ENCODE data around the gene CAPN15. TPM values are rescaled to one million over a fixed set of nuclear protein-coding genes. Genes with fewer than 3 reads are reported as not detected.

CAPN15 gene
- total RNA-seq, 1 donor from 2014 or later: 72.5 TPM

DNA sequence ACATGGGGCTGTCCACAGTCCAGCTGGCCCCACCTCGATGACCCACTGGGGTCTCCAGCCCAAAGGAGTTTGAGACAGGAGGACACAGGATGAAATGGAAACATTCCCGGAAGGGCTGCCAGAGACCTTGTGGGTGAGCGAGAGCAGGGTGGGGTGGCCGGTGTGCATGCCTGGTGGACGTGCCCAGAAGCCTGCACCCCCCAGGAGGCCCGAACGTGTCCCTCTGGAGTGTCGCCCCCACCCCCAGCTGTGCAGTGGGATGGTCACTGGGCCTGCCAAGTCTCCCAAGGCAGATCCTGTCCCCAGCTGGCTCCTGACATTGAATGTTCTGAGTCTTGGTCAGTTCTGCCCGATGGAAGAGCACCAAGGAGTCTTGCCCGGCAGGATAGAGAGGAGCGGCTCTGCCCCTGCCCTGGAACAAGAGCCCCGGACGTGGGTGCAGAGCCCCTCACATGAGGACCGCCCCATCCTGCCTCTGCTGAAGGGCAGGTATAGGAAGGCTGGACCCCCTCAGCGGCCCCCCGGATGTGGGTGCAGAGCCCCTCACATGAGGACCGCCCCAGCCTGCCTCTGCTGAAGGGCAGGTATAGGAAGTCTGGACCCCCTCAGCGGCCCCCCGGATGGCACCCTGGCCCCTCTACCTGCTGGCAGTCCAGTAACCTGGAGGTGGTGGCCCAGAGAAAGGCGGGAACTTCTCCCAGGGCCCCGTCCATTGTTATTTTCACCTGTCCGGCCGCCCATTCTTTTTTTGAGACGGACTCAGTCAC lies 3.1 kb upstream of the CAPN15 start:
- no peak for DNase-seq (ENCODE audit: extremely low read depth, low read depth, low spot score)

DNA sequence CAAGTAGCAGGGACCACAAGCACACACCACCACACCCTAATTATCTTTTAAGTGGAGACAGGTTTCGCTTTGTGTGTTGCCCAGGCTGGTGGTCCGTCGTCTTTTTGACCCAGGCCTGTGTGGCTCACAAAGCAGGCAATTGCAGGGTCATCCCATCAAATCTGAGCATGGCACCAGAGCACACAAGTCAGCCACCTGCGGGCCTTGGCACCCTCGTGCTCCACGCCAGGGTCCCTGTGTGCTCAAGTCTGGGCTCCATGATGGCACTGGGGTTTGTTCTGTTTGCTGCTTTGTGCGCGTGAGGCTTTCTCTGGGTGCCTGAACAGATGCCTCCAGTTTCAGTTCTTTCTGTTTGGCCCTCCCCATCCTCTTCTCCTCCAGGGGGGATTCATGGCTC lies 2.4 kb upstream of the CAPN15 start:
- DNase-seq (ENCODE audit: extremely low read depth, low read depth, low spot score): no peak

DNA sequence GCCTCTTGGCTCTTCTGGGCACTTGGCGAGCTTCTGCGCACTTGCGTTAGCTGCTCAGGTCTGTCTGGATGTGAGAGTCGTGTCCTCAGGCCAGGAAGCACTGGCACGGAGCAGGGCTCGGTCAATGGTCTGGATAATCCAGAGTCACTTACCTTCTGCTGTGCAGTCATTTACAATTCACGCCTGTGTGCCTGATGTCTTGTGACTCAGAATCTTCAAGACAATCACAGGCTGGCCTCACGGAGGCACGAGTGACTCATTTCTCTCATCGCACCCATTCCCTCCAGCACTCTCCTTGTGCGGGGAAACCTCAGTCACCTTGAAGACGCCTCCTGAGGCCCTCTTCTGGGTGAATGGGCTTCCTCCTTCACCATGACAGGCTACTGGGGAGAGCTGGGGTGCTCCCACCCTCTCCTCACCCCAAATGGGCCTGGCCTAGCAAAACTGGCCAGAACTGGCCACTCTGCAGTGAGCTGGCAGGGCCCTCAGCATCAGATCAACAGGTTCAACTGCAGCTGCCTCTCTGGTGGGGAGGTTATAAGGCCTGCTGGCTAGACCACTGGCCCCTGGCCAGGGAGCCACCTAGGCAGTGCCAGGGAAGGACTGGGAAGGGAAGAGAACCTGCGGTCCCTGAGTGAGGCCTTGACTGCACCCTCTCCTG lies 1.9 kb upstream of the CAPN15 start:
- peak; percentile 47 for DNase-seq (ENCODE audit: extremely low read depth, low read depth, low spot score)

DNA sequence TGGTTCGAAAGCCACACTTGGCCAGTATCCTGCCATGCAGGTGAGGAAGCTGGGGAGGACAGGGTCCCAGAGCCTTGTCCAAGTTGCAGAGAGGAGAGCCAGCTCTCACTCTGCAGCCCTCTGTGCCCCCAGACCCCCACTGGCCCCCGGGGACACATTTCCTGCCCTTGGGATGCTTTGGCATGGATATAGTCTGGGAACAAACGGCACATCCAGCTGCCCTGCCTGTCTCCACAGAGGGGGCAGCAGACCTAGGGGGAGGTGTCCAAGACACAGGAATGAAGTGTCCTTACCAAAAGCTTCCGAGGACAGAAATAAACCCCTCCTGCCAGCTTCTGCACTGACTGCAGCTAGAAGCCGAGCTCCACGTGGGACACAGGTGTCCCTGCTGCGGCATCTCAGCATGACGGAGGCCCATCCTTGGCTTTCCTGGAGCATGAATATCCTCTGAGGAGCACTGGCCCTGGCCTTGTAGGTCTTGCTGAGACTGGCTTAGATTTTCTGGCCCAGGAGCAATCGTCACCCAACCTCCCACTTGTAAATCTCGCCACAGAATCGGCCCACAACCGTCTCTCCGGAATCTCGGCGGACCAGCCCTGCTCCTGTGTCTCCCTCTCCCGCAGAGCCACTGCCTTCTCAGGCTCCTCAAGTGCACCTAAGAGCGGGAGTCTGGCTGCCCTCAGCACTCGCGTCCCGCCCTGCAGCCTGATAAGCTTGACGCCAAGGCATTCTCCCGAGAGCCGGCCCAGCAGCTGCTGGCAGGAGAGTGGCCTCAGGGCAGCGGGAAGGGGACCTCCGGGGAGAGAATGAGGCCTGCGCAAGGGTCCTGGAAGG lies 1.1 kb upstream of the CAPN15 start:
- DNase-seq (ENCODE audit: extremely low read depth, low read depth, low spot score): no peak

DNA sequence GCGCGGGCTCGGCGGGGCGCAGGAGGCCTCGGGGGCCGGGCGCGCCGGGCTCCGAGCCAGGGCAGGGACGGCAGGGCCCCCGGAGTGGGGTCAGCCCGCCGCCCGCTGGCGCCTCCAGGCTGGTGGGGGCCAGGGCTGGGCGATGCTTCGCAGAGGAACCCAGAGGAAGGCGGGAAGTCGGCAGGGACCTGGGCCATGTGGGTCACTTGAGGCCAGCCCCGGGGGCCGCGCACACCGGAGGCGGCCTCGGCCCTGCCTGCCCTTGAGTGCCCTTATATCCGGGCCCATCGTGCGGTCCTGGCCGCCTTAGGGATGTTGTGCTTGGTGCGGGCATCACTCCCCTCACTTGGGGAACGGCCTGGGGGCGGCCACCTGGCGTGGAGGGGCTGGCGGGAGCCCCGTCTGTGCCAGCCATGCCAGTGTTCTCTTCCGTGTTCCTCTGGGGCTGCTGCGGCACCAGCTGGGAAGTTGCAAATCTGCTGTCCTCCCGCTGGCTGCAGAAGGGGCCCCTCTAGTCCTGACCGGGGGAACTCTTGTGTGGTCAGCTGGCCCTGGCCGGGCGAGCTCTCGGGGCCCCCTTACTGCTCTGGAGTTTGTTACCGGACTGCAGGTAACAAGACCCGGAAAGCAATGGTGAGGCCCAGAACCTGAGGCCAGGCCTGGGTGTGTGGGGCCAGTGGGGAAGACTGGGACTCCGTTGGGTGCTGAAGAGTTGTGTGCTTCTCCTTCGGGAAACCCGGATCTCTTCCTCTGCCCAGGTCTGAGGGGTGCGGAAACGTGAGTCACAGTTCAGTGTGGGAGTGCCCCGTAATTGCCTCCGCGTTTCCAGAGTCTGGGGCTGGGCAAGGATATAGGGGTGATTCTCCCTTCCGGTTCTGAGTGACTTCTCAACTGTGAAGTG lies 849 bp downstream of the CAPN15 start:
- no peak for DNase-seq (ENCODE audit: extremely low read depth, low read depth, low spot score)

DNA sequence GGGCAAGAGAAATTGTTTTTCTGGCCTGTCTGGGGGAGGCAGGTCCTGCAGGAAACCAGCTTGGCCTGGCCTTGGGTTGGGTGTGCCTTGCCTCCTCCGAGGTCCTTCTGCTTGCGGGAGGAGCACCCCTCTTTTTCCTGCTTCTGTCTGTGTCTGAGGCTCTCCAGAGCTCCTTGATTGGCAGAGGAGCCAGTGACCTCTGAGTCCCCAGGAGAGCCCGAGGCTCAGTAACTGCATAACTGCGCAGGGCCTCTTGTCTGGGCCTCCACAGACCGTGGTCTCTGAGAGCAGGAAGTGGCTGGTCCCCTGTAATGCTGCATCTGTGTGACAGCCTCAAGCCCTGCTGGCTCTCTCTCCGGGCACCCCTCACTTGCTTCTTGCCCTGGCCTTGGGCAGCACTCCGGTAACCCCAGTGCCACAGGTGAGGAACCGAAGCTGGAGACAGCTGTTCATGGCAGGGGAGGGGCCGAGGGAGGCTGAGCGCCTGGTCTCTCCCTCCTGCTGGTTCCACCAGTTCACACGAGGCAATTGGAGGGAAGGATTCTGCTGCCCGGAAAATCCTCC lies 1.6 kb downstream of the CAPN15 start:
- no peak for DNase-seq (ENCODE audit: extremely low read depth, low read depth, low spot score)

DNA sequence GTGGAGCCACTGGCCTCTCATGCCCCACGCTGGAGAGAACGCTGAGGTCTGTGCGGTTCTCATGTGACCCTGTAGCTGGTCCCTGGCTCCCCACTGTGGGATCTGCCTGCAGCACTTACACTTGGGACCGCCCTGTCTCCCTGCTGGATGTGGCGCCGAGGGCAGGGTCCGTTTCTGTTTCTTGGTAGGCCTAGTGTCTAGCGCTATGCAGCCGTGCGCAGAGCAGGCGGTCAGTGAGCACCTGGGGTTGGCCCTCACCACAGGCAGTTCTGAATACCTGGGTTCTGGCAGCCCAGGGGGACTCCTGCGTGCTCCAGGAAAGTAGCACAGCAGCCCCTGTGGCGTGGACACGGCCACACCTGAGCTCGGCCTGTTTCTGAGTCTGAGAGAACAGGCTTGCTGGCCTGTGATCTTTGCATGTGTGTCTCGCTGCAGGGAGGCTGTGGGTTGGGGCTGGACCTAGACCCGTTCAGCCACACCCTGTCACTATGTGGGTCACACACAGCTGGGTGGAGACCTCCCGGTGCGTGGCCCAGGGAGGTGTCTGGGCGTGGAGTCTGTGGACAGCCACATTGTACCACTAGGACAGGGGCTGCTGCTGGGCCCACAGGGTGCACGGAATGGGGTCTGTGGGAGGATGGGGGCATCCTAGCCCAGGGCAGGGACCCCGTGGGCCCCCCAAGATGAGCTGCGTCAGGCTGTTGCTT lies 2.8 kb downstream of the CAPN15 start:
- DNase-seq (ENCODE audit: extremely low read depth, low read depth, low spot score): no peak

DNA sequence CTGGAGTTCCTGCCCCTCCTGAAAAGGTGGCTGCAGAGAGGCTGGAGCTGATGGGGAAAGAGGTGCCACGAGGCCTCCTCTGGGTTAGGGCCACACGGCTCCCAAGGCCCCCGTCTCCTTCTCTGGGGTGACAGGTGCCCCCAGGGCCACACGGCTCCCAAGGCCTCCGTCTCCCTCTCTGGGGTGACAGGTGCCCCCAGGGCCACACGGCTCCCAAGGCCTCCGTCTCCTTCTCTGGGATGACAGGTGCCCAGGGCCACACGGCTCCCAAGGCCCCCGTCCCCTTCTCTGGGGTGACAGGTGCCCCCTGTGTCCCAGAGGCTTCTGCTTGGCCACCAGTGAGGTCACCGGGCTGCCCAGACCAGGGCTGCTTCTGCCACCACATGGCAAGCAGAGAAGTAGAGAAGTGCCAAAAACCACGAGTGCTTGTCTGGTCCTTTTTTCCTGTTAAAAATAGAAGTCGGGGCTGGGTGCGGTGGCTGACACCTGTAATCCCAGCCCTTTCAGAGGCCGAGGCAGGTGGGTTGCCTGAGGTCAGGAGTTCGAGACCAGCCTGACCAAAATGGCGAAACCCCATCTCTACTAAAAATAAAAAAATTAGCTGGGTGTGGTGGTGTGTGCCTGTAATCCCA lies 4.1 kb downstream of the CAPN15 start:
- no peak for DNase-seq (ENCODE audit: extremely low read depth, low read depth, low spot score)

DNA sequence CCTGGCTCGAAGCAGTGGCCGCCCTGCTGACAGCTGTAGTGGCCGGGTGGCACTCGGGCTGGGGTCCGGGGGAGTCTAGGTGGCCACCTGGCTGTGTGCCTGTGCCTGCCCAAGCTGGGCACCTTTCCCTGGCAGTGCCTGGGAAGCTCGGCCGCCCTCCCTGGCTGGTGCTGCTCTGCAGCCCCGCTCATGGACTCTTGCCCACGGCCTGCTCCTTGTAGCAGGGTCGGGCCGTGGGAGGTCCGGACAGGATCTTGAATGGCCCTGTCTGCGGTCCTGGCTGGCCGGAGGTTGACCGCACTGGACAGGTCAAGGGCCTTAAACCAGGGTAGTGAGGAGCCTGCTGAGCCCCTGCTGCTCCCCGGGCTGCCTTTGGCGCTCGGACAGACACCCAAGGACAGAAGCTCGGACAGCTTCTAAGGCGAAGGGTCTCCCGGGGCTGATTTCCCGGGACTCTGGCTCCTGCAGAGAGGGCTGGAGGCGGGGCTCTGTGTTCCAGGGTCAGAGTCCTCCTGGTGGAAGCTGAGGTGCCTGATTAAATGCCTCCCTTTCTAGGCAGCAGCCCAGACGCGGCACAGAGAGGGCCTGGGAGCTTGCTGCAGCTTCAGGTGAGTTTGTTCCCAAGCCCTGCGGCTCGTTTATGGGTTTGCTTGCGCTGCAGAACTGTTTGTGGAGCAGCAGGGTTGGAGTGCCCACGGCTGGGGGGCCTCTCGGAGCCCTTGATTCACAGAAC lies 6.0 kb downstream of the CAPN15 start:
- no peak for DNase-seq (ENCODE audit: extremely low read depth, low read depth, low spot score)

DNA sequence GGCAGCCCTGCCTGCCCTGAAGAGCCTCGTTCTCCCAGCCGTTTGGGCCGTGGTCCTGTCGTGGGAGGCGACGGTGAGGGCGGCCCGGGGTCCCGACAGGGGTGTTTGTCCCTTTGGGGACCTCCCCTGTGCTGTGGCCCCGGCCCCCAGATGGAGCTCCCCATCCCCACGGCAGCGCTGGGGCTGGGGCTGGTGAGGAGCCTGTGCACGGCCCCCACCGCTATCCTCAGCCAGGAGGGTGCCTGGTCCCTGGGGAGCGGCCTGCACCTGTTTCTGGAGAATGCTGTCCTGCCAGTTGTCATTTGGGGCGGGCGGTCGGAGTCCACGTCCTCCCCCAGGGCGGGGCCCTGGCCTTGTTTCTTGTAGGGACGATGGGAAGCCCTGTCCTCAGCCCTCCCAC lies 6.6 kb downstream of the CAPN15 start:
- DNase-seq (ENCODE audit: extremely low read depth, low read depth, low spot score): no peak

DNA sequence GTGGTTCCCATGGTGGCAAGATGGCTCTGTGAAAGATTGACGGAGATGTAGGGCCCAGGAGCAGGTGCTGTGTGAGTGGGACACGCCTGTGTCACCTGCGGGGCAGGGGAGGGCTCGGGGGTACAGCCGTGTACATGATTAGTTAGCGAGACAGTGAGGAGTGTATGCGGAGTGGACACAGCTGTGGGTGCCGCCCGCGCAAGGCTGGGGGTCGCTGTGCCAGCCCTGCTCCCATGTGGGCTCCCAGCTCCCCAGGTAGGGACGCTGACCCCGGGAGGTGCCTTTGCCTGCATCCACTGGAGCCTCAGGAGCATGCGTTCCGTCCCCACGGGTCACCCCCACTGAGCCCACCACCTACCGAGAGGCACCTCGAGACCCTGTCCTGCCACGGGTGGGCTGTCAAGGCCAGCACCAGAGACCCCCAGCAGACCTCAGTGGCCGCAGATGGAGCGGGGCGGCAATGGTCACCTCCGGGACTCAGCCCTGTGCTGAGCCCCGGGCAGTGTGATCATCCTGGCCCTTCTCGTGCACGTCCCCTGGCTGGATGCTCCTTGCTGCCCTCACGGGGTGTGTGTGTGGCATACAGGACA lies 7.4 kb downstream of the CAPN15 start:
- DNase-seq (ENCODE audit: extremely low read depth, low read depth, low spot score): no peak

DNA sequence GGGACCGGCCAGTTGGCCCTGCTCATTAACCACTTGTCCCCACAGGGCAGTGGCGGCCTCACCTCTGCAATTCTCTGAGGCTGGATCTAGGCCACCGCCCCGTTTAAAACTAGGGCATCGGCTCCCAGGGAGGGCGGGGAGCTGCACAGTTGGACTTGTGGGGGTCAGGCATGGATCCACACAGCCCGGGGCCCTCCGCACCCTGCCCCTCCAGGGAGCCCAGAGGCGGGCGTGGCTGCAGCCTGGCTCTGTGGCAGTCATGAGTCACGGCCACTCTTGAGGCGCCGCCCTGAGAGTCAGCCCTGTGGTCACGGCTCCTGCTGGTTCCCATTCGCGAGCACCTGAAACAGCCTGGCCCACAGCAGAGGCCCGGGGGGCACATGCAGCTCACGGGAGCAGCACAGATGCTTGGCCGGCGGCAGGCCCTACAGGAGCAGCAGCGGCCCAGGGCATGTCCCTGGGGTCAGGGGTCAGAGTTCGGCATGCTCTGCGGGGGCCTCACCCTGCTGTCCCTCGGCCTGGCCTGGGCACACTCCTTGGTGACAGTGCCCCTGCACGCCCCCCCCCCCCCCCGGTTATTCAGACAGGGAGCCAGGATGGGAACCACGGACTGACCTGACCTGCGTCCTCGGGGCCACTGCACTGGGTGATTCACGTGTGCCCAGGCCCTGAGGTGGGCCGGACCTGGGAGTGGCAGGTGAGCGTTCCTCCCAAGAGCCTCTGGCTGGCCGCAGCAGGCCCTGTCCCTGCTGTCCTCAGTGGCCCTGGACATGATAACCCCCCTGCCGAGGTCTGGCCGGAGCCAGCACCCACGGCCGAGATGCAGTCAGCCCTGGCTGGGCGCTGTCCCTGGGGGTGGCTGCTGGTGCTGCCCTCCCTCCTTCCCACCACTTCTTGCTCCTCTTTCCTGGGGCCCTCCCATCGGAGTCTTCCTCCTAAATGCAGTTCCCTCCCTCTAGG lies 8.2 kb downstream of the CAPN15 start:
- no peak for DNase-seq (ENCODE audit: extremely low read depth, low read depth, low spot score)

DNA sequence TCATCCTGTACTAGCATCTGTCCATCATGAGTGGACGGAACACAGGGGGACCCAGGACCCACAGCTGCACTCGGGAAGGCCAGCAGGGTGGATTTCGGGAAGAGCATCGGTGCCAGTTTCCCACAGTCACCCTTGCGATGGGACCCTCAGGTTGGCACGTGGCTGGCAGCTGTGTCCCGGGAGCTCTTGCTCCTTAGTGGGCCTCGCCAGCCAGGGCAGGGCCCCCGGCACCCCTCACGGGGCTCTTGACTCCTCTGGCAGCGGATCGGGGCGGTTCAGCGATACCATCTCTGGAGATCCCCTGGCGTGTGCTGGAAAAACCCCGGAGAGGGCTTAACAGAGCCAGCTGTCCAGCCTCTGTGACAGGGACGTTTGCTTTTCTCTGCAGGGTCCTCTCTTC lies 9.2 kb downstream of the CAPN15 start:
- no peak for DNase-seq (ENCODE audit: extremely low read depth, low read depth, low spot score)

DNA sequence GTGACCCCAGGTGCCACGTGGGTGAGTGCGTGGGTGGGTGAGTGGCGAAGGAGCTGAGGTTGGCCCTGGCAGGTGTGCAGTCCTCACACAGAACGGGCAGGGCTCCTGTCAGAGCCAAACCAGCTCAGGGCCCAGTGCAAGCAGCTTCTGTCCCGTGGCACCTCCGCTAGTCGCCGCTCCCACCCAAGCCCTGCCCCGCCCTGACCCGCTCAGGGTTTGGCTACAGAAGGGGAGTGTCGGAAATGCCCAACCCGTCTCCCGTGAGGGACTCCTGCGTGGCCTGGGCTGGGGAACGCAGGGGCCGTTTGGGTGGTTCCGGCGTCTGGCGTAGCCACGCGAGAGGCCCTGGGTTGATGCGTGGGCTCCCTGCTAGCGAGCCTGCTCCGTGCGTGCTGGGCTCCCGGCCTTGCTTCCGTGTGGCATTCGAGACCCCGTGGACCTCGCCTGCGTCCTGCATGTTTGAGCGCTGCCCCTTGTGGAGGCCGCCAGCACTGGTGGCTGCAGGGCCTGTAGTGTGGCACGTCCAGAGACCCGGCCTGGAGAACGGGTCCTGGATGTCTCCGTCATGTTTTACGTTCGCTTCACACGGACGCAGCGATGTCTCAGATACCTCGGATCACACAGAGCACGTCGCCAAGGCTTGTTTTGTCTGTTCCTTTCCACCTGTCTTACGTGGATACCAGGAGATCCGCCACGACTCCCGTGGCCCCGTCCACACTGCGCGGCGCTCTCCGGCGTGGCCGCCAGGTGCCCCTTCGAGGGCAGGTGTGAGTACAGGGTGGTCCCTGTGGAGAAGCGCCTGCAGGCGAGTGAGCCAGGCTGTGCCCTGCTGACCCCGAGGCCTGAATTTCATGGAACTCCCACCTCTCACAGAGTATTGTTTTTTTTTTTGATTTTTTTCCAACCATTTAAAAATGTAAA lies 10.2 kb downstream of the CAPN15 start:
- DNase-seq (ENCODE audit: extremely low read depth, low read depth, low spot score): no peak

DNA sequence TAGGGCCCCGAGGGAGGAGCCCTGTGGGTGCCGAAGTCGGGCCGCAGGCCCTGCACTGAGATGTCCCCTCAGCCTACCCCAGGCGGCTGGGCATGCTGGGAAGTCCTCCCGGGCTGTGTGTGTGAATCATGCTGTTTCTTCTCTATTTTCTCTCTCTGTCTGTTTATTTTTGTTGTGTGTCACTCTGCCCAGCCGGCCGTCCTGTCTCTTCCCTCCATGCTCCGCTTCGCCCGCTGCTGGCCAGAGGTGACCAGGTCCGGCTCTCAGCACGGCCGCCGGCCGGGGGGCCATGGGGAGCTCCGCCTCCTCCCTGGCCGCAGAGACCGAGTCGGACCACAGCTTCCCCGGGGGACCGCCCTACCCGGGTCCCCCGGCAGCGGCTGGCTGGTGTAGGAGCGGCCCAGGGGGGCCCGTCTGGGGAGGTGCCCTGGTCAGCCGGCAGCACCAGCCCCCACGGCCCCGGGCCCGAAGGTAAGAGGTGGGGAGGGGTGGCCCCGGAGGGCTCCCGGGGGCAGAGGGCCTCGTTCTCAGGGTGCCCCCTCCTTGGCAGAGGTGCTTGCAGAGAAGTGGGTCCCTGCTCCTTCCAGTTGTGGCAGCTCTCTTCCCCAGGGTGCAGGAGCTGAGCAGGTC lies 12.5 kb downstream of the CAPN15 start:
- no peak for DNase-seq (ENCODE audit: extremely low read depth, low read depth, low spot score)
